ENCODE measurements around the gene LRGUK.

LRGUK gene

DNA sequence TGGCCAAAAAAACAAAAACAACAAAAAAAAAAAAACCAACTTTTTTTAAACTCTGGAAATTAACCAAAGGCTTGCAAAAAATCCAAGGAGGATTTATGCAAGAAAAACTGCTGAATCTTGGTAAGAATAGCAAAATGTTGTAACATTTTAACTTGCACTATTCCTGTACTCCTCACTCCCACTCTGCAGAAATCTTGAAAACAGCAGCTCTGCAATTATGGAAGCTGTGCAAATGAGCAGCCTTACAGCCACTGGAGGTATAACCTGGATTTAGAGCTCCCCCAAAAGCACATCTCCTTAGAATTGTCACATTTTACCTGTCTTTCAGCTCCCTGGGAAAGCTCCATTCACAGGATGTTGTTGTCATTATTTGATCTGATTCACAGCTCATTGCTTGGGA, 41.8 kb upstream of the LRGUK start:
- no peak for DNase-seq
- in situ Hi-C loops (cut with HindIII; ENCODE audit: low pct_ligation_motif_present, low sequenced_read_pairs) = no loop called here
- no peak overlapping the region for H3K27ac ChIP-seq
- no peak overlapping the region for H3K4me3 ChIP-seq (ENCODE audit: low read depth, low read length)
- TF ChIP-seq, protein P1, sequence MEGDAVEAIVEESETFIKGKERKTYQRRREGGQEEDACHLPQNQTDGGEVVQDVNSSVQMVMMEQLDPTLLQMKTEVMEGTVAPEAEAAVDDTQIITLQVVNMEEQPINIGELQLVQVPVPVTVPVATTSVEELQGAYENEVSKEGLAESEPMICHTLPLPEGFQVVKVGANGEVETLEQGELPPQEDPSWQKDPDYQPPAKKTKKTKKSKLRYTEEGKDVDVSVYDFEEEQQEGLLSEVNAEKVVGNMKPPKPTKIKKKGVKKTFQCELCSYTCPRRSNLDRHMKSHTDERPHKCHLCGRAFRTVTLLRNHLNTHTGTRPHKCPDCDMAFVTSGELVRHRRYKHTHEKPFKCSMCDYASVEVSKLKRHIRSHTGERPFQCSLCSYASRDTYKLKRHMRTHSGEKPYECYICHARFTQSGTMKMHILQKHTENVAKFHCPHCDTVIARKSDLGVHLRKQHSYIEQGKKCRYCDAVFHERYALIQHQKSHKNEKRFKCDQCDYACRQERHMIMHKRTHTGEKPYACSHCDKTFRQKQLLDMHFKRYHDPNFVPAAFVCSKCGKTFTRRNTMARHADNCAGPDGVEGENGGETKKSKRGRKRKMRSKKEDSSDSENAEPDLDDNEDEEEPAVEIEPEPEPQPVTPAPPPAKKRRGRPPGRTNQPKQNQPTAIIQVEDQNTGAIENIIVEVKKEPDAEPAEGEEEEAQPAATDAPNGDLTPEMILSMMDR (IDR thresholded peaks at IDR 0.05; ENCODE audit: low read depth, low read length, missing control alignments) = no peak
- H3K27me3 ChIP-seq (replicated peaks) = no peaks in the 10 kb centered on the region
- H3K36me3 ChIP-seq (replicated peaks) = no peaks in the 10 kb centered on the region

DNA sequence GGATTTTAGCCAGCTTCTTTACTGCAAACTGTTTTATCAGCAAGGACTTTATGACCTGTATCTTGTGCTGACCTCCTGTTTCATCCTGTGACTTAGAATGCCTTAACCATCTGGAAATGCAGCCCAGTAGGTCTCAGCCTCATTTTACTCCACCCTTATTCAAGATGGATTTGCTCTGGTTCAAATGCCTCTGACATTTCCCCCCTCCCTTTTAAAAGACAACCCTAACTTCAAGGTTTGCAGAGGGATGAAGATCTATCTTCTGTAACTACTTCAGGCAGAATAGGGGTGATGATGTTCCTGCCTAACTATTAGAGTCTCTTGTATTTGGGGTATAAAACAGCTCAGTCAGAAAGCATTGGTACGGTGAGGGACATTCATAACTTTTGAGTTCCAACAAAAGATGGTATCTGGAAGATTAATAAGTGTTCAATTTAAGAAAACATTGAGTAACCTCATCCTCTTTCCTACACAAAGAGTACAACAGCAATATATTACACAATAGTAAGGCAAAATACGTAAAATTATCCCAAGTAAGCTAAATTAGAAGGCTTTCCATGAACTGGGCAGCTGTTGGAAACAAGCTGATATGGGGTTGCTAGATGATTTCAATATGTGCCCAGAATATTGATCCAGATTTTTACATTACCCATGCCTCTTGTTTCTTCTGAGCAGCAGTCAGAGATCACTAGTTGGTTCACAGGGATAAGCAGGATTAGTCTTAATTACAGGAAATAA, 40.0 kb upstream of the LRGUK start:
- TF ChIP-seq, protein P1 (IDR thresholded peaks at IDR 0.05; ENCODE audit: low read depth, low read length, missing control alignments) = no peak
- Histone ChIP-seq H3K27ac (no peak overlapping the region), H3K27me3 (replicated peaks) (no peaks in the 10 kb centered on the region), H3K36me3 (replicated peaks) (no peaks in the 10 kb centered on the region), H3K4me3 (ENCODE audit: low read depth, low read length) (no peak overlapping the region)
- in situ Hi-C loops (cut with HindIII; ENCODE audit: low pct_ligation_motif_present, low sequenced_read_pairs) = no loop called here
- DNase-seq = no peak

DNA sequence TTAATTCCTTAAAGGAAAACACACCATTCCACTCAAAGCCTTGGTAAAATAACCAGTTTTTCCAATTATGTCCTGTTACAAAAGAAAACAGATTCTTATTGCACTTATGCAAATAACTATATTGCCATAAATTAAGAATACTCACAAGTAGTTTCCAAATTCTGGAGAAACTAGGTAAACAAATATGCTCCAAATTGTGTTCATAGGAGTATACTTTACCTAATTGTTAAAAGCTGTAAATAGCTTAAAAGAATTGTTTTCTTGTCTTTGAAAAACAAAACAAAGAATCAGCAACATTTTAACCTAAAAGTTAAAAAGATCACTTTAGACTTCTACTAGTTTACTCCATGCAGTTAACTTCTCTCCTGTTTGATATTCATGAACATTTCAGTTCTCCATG, 38.9 kb upstream of the LRGUK start:
- no peak for DNase-seq
- H3K27ac ChIP-seq = no peak overlapping the region
- H3K27me3 ChIP-seq (replicated peaks) = no peaks in the 10 kb centered on the region
- H3K4me3 ChIP-seq (ENCODE audit: low read depth, low read length) = no peak overlapping the region
- in situ Hi-C loops (cut with HindIII; ENCODE audit: low pct_ligation_motif_present, low sequenced_read_pairs) = no loop called here
- TF ChIP-seq, protein P1 (IDR thresholded peaks at IDR 0.05; ENCODE audit: low read depth, low read length, missing control alignments) = no peak
- H3K36me3 ChIP-seq (replicated peaks) = no peaks in the 10 kb centered on the region

DNA sequence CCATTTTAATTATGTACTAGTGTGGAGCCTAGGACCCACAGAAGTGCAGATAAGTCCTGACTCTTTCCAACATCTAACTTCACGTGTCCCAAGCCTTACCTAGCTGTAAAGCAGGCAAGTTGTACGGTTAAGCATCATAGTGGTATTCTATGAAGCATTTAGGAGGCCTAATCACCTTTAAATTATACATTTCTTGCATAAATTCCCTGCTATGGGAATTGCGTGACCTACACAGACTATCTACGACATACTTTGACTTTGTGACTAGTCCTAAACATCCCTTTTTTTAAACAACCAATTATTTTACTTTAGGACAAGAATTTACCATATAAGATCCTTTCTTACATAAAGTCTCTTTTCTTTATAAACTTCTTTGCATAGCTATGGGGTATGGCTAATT, 37.7 kb upstream of the LRGUK start:
- DNase-seq = no peak
- TF ChIP-seq, protein P1 (IDR thresholded peaks at IDR 0.05; ENCODE audit: low read depth, low read length, missing control alignments) = no peak
- no peaks in the 10 kb centered on the region for H3K27me3 ChIP-seq (replicated peaks)
- no peak overlapping the region for H3K27ac ChIP-seq
- in situ Hi-C loops (cut with HindIII; ENCODE audit: low pct_ligation_motif_present, low sequenced_read_pairs) = no loop called here
- H3K36me3 ChIP-seq (replicated peaks) = no peaks in the 10 kb centered on the region
- H3K4me3 ChIP-seq (ENCODE audit: low read depth, low read length) = no peak overlapping the region

DNA sequence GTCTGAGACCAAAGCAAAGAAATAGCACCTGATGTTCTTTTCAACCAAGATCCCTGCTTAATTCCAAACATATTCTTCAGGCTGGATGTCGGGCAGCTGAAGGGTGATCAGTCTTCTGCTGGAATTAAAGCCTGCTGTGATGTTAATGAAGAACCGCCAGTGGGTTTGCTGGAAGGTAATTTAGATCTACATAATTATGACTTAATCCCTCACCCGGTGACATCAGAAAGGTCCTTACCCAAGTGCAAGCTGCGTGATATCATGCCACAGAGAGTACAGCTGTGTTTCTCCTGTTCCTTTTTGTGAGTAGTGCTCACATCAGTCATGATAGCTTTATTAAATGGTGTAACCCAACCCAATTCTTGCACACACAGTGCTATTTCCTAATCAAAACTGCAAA, 29.1 kb upstream of the LRGUK start:
- TF ChIP-seq, protein P1 (IDR thresholded peaks at IDR 0.05; ENCODE audit: low read depth, low read length, missing control alignments) = no peak
- DNase-seq = no peak

DNA sequence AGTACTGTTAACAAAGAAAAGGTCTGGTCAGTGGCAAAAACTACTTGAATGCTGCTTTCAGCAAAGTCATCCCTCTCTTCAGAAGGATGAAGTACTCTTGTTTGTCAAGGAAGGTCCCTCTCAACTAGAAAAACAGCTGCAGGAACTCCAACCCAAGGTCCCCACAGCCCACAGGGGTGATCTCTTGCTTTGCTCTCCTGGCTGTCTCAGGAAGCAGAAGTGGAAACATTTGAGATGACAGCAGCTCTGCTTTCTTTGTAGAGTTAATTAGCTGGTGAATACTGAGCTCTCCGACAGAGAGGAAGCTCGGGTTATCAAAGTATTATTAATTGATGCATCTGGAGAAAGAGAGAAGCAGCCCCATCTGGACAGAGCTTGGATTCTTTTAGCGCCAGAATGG, 25.4 kb upstream of the LRGUK start:
- in situ Hi-C loops (cut with HindIII; ENCODE audit: low pct_ligation_motif_present, low sequenced_read_pairs) = no loop called here
- H3K4me3 ChIP-seq (ENCODE audit: low read depth, low read length) = no peak overlapping the region
- H3K36me3 ChIP-seq (replicated peaks) = no peaks in the 10 kb centered on the region
- DNase-seq = no peak
- H3K27me3 ChIP-seq (replicated peaks) = no peaks in the 10 kb centered on the region
- H3K27ac ChIP-seq = no peak overlapping the region
- TF ChIP-seq, protein P1 (IDR thresholded peaks at IDR 0.05; ENCODE audit: low read depth, low read length, missing control alignments) = no peak

More for the DNA sequence above, 29.1 kb upstream of the LRGUK start:
- no peak overlapping the region for H3K27ac ChIP-seq
- no peaks in the 10 kb centered on the region for H3K36me3 ChIP-seq (replicated peaks)
- no peaks in the 10 kb centered on the region for H3K27me3 ChIP-seq (replicated peaks)
- no peak overlapping the region for H3K4me3 ChIP-seq (ENCODE audit: low read depth, low read length)
- in situ Hi-C loops (cut with HindIII; ENCODE audit: low pct_ligation_motif_present, low sequenced_read_pairs) = no loop called here
